GM18505 (cell line): ENCODE results near the gene KLHL40.

ENCODE experiments used
- ATAC-seq: cut with Tn5 transposase; IDR thresholded peaks from one replicate; pipeline ENCODE4 v1.9.1; 2021; ENCODE audit not compliant: unreplicated experiment
- POLR2A ChIP-seq: IDR thresholded peaks from 4 replicates; pipeline ENCODE4 v1.6.1; 2011; ENCODE audit warnings: borderline replicate concordance; ENCODE audit not compliant: insufficient read depth, insufficient read length; ENCODE audit errors: extremely low read depth

Gene KLHL40

GRCh38 chr3:42660898-42661297, 24.4 kb upstream of the KLHL40 start:
- TF ChIP-seq POLR2A = no peak
- no peak for ATAC-seq

- ATAC-seq = no peak
Measured at GRCh38 chr3:42661593-42662022, 23.7 kb upstream of the KLHL40 start.

GRCh38 chr3:42662037-42662812, 23.1 kb upstream of the KLHL40 start:
- no peak for TF ChIP-seq POLR2A
- ATAC-seq = no peak

More at GRCh38 chr3:42661593-42662022, 23.7 kb upstream of the KLHL40 start:
- TF ChIP-seq POLR2A = no peak

GRCh38 chr3:42662813-42663535, 22.4 kb upstream of the KLHL40 start:
- ATAC-seq = no peak
- TF ChIP-seq POLR2A = no peak

GRCh38 chr3:42663581-42664437, 21.5 kb upstream of the KLHL40 start:
- TF ChIP-seq POLR2A = no peak
- ATAC-seq = no peak

GRCh38 chr3:42664438-42664803, 20.9 kb upstream of the KLHL40 start:
- TF ChIP-seq POLR2A = no peak
- no peak for ATAC-seq

- ATAC-seq = no peak
- TF ChIP-seq POLR2A = no peak
Measured at GRCh38 chr3:42665050-42665878, 20.1 kb upstream of the KLHL40 start.

GRCh38 chr3:42666022-42666421, 19.3 kb upstream of the KLHL40 start:
- no peak for TF ChIP-seq POLR2A
- ATAC-seq = no peak

GRCh38 chr3:42666577-42666998, 18.7 kb upstream of the KLHL40 start:
- no peak for TF ChIP-seq POLR2A
- no peak for ATAC-seq

- TF ChIP-seq POLR2A = no peak
- no peak for ATAC-seq
Measured at GRCh38 chr3:42667096-42667522, 18.2 kb upstream of the KLHL40 start.

- ATAC-seq = no peak
- no peak for TF ChIP-seq POLR2A
Measured at GRCh38 chr3:42667523-42668412, 17.6 kb upstream of the KLHL40 start.

GRCh38 chr3:42668413-42668760, 16.9 kb upstream of the KLHL40 start:
- TF ChIP-seq POLR2A = no peak

More at GRCh38 chr3:42668413-42668760, 16.9 kb upstream of the KLHL40 start:
- no peak for ATAC-seq
